Activated naive CD4-positive, alpha-beta T cell treated with anti-CD3 and anti-CD28 coated beads for 36 hours (primary cell): Measurements from ENCODE around the gene GUCA1A. TPM values are rescaled to one million over a fixed set of nuclear protein-coding genes. Genes with fewer than 3 reads are reported as not detected.

Experiments used
- CTCF ChIA-PET: fragments of 350-600 bp; sonication (Branson Sonifier 250); formaldehyde crosslinking; loops from one replicate; lab custom pipeline; 2021; ENCODE audit warnings: antibody characterized with exemption; lab: Charles Lee
- DNase-seq: peaks from one replicate; pipeline ENCODE4 v3.0.0-alpha.2; 2020
- H3K27ac Mint-ChIP-seq: one replicate; pipeline ENCODE4 v1.8.0; 2021; ENCODE audit warnings: mild to moderate bottlenecking, mixed read lengths
- H3K27me3 Mint-ChIP-seq: one replicate; pipeline ENCODE4 v1.8.0; 2021; ENCODE audit warnings: low read depth, mixed read lengths
- H3K36me3 Mint-ChIP-seq: one replicate; pipeline ENCODE4 v1.8.0; 2021; ENCODE audit warnings: low read depth, mixed read lengths
- H3K4me1 Mint-ChIP-seq: one replicate; pipeline ENCODE4 v1.8.0; 2021; ENCODE audit warnings: low read depth, mixed read lengths
- H3K4me3 Mint-ChIP-seq: one replicate; pipeline ENCODE4 v1.8.0; 2021; ENCODE audit warnings: mild to moderate bottlenecking, moderate library complexity, mixed read lengths
- H3K9me3 Mint-ChIP-seq: one replicate; pipeline ENCODE4 v1.8.0; 2021; ENCODE audit warnings: mixed read lengths
- intact Hi-C: fragments of 100-400 bp; cut with micrococcal nuclease; formaldehyde crosslinking; loops from one replicate; pipeline ENCODE4 v1.15.1; 2023
- total RNA-seq, 2 experiments: library from RNA; stranded (reverse); gene quantifications; one replicate each; pipeline ENCODE4 v1.2.3, GENCODE V29; 2021

GUCA1A gene
- total RNA-seq, 2 experiments from 2014 or later, result not detected

- peaks cover 11% of the 10 kb centered on the region for H3K4me1 Mint-ChIP-seq
- no peak overlapping the region for H3K27ac Mint-ChIP-seq
- CTCF ChIA-PET, result interaction anchor here (0.5 to 0.7 kb wide), 3 partner anchors 32 to 425 kb away, joined by 3 to 5 read pairs (median 4); no protein-coding TSS in a partner anchor
- DNase-seq, result no peak
- H3K27me3 Mint-ChIP-seq, result peaks cover 11% of the 10 kb centered on the region
- no peak overlapping the region for H3K4me3 Mint-ChIP-seq
- no peaks in the 10 kb centered on the region for H3K36me3 Mint-ChIP-seq
- intact Hi-C loops, result no loop called here
- no peaks in the 10 kb centered on the region for H3K9me3 Mint-ChIP-seq
Observed at GRCh38 chr6:42137194-42137753, 35.9 kb upstream of the GUCA1A start.

GRCh38 chr6:42138190-42138589, 35.0 kb upstream of the GUCA1A start:
- no peak overlapping the region for H3K4me3 Mint-ChIP-seq

GRCh38 chr6:42138630-42139619, 34.2 kb upstream of the GUCA1A start:
- intact Hi-C loops, result no loop called here
- no peaks in the 10 kb centered on the region for H3K36me3 Mint-ChIP-seq
- CTCF ChIA-PET, result interaction anchor here (0.6 to 1.1 kb wide), 3 partner anchors 25 to 323 kb away, joined by 3 to 4 read pairs (median 3); no protein-coding TSS in a partner anchor
- no peak for DNase-seq
- no peaks in the 10 kb centered on the region for H3K9me3 Mint-ChIP-seq
- H3K27me3 Mint-ChIP-seq, result peaks cover 24% of the 10 kb centered on the region
- no peak overlapping the region for H3K27ac Mint-ChIP-seq
- H3K4me3 Mint-ChIP-seq, result no peak overlapping the region
- peaks cover 14% of the 10 kb centered on the region for H3K4me1 Mint-ChIP-seq

More at GRCh38 chr6:42138190-42138589, 35.0 kb upstream of the GUCA1A start:
- H3K36me3 Mint-ChIP-seq, result no peaks in the 10 kb centered on the region
- intact Hi-C loops, result no loop called here
- peaks cover 14% of the 10 kb centered on the region for H3K4me1 Mint-ChIP-seq
- H3K9me3 Mint-ChIP-seq, result no peaks in the 10 kb centered on the region
- no peak for DNase-seq
- H3K27ac Mint-ChIP-seq, result no peak overlapping the region
- CTCF ChIA-PET, result interaction anchor here (0.9 kb wide), 1 partner anchor 26 kb away, joined by 4 read pairs; no protein-coding TSS in a partner anchor
- peaks cover 17% of the 10 kb centered on the region for H3K27me3 Mint-ChIP-seq

- CTCF ChIA-PET, result interaction anchor here (1.1 kb wide), 1 partner anchor 36 kb away, joined by 3 read pairs; no protein-coding TSS in a partner anchor
- H3K4me3 Mint-ChIP-seq, result no peak overlapping the region
- intact Hi-C loops, result no loop called here
Observed at GRCh38 chr6:42140032-42140431, 33.1 kb upstream of the GUCA1A start.

GRCh38 chr6:42140756-42141602, 32.2 kb upstream of the GUCA1A start:
- H3K9me3 Mint-ChIP-seq, result no peaks in the 10 kb centered on the region
- H3K27me3 Mint-ChIP-seq, result peaks cover 26% of the 10 kb centered on the region
- H3K4me1 Mint-ChIP-seq, result peaks cover 14% of the 10 kb centered on the region
- no peak overlapping the region for H3K27ac Mint-ChIP-seq
- CTCF ChIA-PET, result no interaction called here
- H3K4me3 Mint-ChIP-seq, result no peak overlapping the region
- intact Hi-C loops, result no loop called here
- no peak for DNase-seq
- no peaks in the 10 kb centered on the region for H3K36me3 Mint-ChIP-seq

More at GRCh38 chr6:42140032-42140431, 33.1 kb upstream of the GUCA1A start:
- Mint-ChIP-seq H3K27ac (no peak overlapping the region), H3K36me3 (no peaks in the 10 kb centered on the region), H3K4me1 (peaks cover 14% of the 10 kb centered on the region), H3K9me3 (no peaks in the 10 kb centered on the region), H3K27me3 (peaks cover 26% of the 10 kb centered on the region)
- DNase-seq, result no peak

GRCh38 chr6:42141603-42142117, 31.5 kb upstream of the GUCA1A start:
- H3K4me3 Mint-ChIP-seq, result no peak overlapping the region
- H3K4me1 Mint-ChIP-seq, result peaks cover 10% of the 10 kb centered on the region
- intact Hi-C loops, result no loop called here
- DNase-seq, result no peak
- peaks cover 26% of the 10 kb centered on the region for H3K27me3 Mint-ChIP-seq
- no peak overlapping the region for H3K27ac Mint-ChIP-seq
- no peaks in the 10 kb centered on the region for H3K9me3 Mint-ChIP-seq
- CTCF ChIA-PET, result no interaction called here
- H3K36me3 Mint-ChIP-seq, result no peaks in the 10 kb centered on the region

GRCh38 chr6:42142118-42142835, 30.9 kb upstream of the GUCA1A start, which contains the start of gene C6orf132:
Gene C6orf132, minus strand, starts transcription at chr6:42142620. Its CDS starts 176 bp downstream, at chr6:42142444.
- intact Hi-C loops, result no loop called here
- H3K27ac Mint-ChIP-seq, result no peak within 1 kb of the TSS
- H3K4me3 Mint-ChIP-seq, result peak within 1 kb of the TSS; percentile 59
- peaks cover 4% of the 10 kb centered on the region for H3K4me1 Mint-ChIP-seq
- DNase-seq, result no peak
- CTCF ChIA-PET, result no interaction called here
- H3K36me3 Mint-ChIP-seq, result no peaks in the 10 kb centered on the region
- peaks cover 26% of the 10 kb centered on the region for H3K27me3 Mint-ChIP-seq
- no peaks in the 10 kb centered on the region for H3K9me3 Mint-ChIP-seq

- H3K27ac Mint-ChIP-seq, result no peak overlapping the region
- peaks cover 3% of the 10 kb centered on the region for H3K4me1 Mint-ChIP-seq
- no peaks in the 10 kb centered on the region for H3K9me3 Mint-ChIP-seq
- CTCF ChIA-PET, result no interaction called here
- peaks cover 15% of the 10 kb centered on the region for H3K27me3 Mint-ChIP-seq
- no peak overlapping the region for H3K4me3 Mint-ChIP-seq
- no peak for DNase-seq
- intact Hi-C loops, result no loop called here
- no peaks in the 10 kb centered on the region for H3K36me3 Mint-ChIP-seq
Observed at GRCh38 chr6:42147138-42147562, 26.0 kb upstream of the GUCA1A start.

- Mint-ChIP-seq H3K27ac (no peak overlapping the region), H3K4me3 (no peak overlapping the region), H3K27me3 (peaks cover 10% of the 10 kb centered on the region)
Observed at GRCh38 chr6:42148058-42148457, 25.1 kb upstream of the GUCA1A start.

GRCh38 chr6:42150254-42150653, 22.9 kb upstream of the GUCA1A start:
- no peak overlapping the region for H3K27ac Mint-ChIP-seq
- no peaks in the 10 kb centered on the region for H3K36me3 Mint-ChIP-seq
- DNase-seq, result no peak
- H3K9me3 Mint-ChIP-seq, result no peaks in the 10 kb centered on the region
- H3K27me3 Mint-ChIP-seq, result no peaks in the 10 kb centered on the region
- H3K4me3 Mint-ChIP-seq, result no peak overlapping the region
- CTCF ChIA-PET, result interaction anchor here (1.7 kb wide), 1 partner anchor 46 kb away, joined by 8 read pairs; no protein-coding TSS in a partner anchor
- intact Hi-C loops, result no loop called here
- no peaks in the 10 kb centered on the region for H3K4me1 Mint-ChIP-seq

More at GRCh38 chr6:42148058-42148457, 25.1 kb upstream of the GUCA1A start:
- intact Hi-C loops, result no loop called here
- CTCF ChIA-PET, result no interaction called here
- Mint-ChIP-seq H3K9me3 (no peaks in the 10 kb centered on the region), H3K4me1 (no peaks in the 10 kb centered on the region), H3K36me3 (no peaks in the 10 kb centered on the region)
- DNase-seq, result no peak

GRCh38 chr6:42152024-42152423, 21.1 kb upstream of the GUCA1A start:
- CTCF ChIA-PET, result interaction anchor here (0.6 to 1.1 kb wide), 2 partner anchors 396 to 417 kb away, joined by 3 read pairs; partner anchors contain the start of gene TFEB
- no peaks in the 10 kb centered on the region for H3K9me3 Mint-ChIP-seq
- H3K4me3 Mint-ChIP-seq, result no peak overlapping the region
- intact Hi-C loops, result no loop called here
- H3K4me1 Mint-ChIP-seq, result no peaks in the 10 kb centered on the region
- no peaks in the 10 kb centered on the region for H3K36me3 Mint-ChIP-seq
- no peak overlapping the region for H3K27ac Mint-ChIP-seq
- no peak for DNase-seq
- no peaks in the 10 kb centered on the region for H3K27me3 Mint-ChIP-seq
